RPMI8226 (cell line): ENCODE measurements around the gene NKG7.

Source experiments
- DNase-seq: peaks from one replicate; pipeline ENCODE4 v3.0.0-alpha.2; 2015

Gene NKG7

GRCh38 chr19:51333836-51334460 lies 38.5 kb downstream of the NKG7 start:
- peak; percentile 79 for DNase-seq

DNA sequence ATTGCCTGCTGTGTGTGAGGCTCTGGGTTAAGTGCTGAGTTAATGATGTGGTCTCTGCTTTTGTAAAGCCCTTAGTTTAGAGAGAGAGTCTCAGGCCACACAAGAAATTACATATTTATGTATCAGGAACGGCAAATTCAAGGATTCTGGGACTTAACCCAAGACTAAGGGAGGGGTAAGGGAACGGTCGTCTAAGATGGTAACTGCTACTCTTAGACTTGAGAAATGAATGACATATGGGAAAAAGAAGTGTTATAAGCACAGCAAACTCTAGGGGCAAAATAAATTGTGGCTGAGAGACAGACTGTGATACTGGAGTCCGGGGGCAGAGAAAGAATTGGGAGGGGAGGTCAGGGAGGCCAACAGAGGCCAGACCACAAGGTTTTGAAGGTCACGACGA lies 40.7 kb downstream of the NKG7 start:
- no peak for DNase-seq

DNA sequence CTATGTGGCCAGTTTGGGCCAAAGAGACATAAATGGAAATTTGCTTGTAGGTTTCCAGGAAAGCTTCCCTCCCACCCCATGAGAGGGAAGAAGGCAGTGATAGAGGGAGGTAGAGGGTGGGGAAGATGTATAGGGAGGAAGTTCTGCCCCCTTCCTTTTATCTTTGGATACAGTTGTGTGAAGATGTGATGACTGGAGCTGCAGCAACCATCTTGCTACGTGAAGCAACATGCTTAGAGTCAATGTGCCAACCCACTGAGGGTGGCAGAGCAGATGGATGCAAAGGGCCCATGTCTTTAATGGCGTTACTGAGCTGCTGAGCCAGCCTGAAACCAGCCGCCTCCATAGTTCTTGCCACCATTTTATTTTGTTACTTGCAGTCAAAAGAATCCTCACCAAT lies 41.3 kb downstream of the NKG7 start:
- no peak for DNase-seq

- DNase-seq = no peak
These were observed 42.1 kb downstream of the NKG7 start for GRCh38 chr19:51330366-51330765.

DNA sequence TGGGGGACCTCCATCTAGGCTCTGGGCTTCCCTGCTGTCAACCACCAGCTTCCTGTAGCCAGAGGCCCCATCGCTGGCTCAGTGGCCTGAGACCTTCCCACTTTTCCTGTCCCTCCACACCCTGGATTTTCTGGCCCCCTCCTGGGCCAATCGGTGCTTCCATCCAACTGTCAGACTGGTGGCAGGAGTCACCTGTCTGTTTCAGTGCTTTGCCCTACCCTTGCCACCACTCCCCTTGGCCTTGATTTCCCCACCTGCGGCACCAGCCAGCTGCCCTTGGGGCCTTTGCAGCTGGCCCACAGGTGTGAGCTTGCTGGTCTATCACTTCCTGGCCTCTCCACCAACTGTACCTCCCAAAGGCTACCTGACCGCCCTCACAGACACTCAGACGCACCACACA lies 43.0 kb downstream of the NKG7 start:
- no peak for DNase-seq

- peak; percentile 69 for DNase-seq
These were observed 45.1 kb downstream of the NKG7 start for GRCh38 chr19:51327066-51328001.

- no peak for DNase-seq
These were observed 46.0 kb downstream of the NKG7 start for GRCh38 chr19:51326216-51327065.

DNA sequence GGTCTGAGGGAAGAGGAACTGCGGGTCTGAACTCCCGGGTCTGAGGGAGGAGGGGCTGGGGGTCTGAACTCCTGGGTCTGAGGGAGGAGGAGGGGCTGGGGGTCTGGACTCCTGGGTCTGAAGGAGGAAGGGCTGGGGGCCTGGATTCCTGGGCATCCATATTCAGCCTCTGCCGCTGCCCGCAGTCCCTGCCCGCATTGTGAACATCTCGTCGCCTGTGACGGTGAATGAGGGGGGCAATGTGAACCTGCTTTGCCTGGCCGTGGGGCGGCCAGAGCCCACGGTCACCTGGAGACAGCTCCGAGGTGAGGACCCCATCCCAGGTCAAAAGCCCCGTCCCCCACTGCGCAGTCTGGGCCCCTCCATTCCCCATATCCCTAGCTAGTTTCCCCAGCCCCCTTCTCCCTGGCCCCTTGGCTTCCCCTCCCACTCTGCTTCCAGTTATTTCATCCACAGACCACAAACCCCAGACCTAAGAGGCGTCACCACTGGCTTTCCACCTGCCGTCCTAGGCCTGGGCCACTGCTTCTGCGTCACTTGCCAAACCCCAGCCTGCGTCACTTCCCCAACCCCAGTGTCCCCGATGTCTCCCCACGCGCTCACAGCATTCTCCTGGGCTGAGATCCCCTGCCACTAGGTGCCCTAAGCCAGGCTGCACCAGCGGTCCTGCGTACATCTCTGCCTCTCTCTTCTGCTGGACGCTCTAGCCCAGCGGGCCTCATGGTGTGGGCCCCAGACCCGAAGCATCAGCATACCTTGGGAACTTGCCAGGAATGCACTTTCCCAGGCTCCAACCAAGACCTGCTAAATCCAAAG lies 47.1 kb downstream of the NKG7 start:
- no peak for DNase-seq

- DNase-seq = no peak
These were observed 48.3 kb downstream of the NKG7 start for GRCh38 chr19:51324167-51324481.

GRCh38 chr19:51323481-51324166 lies 48.8 kb downstream of the NKG7 start:
- no peak for DNase-seq

DNA sequence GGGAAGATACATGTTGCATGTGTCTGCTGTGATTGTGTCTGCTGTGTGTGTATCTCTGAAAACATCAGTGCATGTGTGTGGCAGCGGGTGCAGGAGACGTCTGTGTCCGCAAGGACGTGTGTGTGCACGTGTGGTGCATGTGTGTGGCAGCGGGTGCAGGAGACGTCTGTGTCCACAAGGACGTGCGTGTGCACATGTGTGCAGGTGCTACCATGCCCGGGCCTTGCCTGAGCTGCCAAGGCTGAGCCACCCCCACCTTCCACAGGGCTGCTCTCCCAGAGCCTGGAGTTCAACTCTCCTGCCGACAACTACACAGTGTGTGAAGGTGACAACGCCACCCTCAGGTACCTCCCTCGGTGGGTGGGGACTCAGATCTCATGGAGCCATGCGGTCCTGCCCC lies 50.7 kb downstream of the NKG7 start:
- DNase-seq = no peak
